GM19238 (cell line): Measurements from ENCODE around the gene TENT5C.

ENCODE experiments used
- DNase-seq: peaks from one replicate; pipeline ENCODE4 v3.0.0; 2011; ENCODE audit warnings: low spot score; ENCODE audit not compliant: insufficient read length

TENT5C gene

DNA sequence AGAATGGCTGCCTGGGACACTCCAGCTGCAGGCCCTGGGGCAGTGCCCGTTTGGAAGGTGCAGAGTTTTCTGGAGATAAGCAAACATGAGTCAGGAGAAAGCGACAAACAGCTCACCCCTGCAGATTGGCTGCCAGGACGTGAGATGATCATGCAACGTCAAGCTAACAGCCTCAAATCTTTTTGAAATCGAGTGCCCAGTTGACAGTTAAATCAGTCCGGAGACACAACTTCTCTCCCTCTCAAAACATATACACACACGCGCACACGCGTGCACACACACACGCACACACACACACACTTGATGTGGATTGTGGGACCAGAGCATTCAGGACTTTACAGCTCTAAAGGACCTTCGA is 49.4 kb downstream of the TENT5C start:
- no peak for DNase-seq

DNA sequence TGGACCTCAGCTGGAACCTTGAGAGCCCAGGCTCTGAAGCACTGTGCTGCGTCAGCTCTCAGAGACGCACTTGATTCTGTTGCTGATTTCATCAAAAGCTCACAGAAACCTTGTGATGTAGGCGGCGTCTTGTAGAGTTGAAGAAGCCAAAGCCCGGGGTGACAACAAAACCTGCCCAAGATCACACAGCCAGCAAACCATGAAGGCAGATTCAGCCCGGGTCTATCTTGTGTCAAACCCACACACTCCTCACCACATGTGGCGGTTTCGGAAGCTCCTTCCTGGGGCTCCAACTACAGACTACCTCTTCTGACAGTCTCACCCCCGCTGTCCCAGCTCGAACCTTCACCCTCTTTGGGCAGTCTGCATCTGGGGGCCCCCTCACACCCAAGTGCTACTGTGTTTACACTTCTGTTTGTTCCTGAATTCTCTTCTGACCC is 50.4 kb downstream of the TENT5C start:
- DNase-seq = no peak

- DNase-seq = no peak
These were observed 51.2 kb downstream of the TENT5C start for GRCh38 chr1:117657031-117657430.

- DNase-seq = no peak
These were observed 52.3 kb downstream of the TENT5C start for GRCh38 chr1:117657949-117658660.

GRCh38 chr1:117658676-117659075 is 52.8 kb downstream of the TENT5C start:
- no peak for DNase-seq

GRCh38 chr1:117659550-117660270 is 53.9 kb downstream of the TENT5C start:
- DNase-seq = no peak

- no peak for DNase-seq
These were observed 54.6 kb downstream of the TENT5C start for GRCh38 chr1:117660271-117660965.

GRCh38 chr1:117661027-117661426 is 55.2 kb downstream of the TENT5C start:
- DNase-seq = no peak

DNA sequence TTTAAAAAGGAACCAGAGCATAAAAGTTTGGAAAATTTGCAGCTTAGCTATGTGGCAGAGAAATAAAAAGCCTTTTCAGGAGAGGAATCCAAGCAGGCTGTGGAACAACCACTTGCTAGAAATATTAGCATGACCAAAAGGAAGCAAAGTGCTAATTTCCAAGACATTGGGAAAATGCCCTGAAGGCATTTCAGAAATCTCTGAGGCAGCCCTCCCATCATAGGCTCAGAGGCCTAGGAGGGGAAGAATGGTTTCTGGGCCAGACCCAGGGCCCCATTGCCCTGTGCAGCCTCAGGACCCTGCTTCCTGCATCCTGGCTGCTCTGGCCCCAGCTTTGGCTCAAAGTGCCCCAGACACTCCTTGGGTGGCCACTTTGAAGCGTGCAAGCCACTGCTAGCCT is 56.8 kb downstream of the TENT5C start:
- DNase-seq = no peak

DNA sequence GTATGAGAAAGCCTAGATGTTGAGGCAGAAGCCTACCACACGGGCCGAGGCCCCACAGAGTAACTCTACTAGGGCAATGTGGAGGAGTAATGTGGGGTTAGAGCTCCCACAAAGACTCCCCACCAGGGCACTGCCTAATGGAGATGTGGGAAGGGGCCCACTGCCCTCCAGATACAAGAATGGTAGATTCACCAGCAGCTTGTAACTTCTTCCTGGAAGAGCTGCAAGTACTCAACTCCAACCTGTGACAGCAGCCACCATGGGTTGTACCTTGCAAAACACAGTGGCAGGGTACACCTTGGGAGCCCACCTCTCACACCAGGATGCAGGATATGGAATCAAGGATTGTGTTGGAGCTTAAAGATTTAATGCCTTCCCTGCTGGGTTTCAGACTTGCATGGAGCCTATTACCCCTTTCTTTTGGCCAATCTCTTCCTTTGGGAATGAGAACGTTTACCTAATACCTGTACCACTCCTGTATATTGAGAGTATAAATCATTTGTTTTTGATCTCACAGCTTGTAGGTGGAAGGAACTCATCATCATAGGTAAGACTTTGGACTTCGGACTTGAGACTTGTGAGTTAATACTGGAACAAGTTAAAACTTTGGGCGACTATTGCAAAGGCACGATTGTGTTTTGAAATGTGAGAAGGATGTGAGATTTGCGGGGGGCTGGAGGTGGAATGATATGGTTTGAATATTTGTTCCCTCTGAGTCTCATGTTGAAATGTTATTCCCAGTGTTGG is 57.5 kb downstream of the TENT5C start:
- DNase-seq = no peak

DNA sequence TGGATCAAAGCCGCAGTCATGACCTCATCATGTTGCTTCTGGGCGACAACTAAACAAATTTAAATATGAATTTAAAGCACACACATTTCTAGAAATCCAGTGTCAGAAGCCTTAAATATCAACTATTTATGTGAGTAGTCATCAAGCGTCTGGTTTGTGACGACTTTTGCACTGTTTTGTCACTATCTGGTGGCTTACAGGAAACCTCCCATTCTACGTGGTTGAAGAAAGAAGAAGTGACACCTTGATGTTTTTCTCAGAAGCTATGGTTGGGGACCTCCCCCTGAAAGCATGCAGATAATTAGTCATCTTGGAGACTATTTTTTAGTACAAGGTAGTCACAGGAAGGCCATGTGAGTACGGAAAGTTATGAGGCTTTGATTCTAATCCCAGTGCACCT is 58.5 kb downstream of the TENT5C start:
- DNase-seq = peak; percentile 53

DNA sequence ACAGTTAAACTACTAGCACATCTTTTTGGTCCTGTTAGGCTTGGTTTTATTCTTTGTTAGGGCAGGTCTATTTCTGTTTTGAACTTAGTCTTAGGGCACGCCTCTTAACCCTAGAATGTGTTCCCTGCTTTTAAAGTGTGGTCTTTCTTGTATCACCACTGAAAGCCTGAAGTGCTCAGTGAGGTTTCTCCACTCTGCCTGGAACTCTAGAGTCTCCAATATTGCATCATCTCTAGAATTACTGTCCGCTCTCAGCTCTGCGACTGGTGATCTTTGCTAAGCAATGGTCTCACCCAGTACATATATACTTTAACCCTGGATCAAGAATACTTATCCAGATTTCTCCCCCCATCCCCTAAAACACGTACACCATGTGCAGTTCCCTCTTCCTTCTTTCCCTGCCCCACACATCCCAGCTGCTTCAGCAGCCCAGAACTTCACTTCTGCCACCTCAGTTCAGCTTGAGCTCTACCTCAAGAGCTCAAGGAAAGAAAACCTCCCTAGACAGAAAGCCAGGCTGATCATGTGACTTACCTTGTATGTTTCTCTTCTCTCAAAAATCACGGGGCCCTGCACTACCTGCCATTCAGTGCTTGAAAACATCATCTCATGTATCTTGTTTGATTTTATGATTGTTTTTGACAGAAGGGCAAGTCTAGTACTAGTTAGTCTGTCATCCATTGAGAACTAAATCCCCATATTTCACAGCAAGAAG is 59.9 kb downstream of the TENT5C start:
- no peak for DNase-seq

DNA sequence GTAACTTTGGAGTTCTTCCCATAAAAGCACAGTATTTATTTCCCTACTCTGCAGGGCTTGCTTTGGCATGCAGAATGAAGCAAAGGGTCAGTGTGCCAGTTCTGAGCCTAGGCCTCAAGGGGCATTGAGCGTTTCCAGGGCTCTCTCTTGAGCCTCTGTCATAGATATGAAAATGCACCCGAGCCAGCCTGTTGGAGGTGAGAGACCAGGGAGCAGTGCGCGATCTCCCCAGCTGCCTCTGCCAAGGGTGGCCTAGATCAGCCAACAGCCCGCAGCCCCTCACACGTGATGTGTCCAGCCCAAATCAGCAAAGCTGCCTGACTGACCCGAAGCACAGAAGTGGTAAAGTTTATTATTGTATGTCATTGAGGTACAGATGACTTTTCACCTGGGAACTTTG is 63.7 kb downstream of the TENT5C start:
- DNase-seq = no peak

DNA sequence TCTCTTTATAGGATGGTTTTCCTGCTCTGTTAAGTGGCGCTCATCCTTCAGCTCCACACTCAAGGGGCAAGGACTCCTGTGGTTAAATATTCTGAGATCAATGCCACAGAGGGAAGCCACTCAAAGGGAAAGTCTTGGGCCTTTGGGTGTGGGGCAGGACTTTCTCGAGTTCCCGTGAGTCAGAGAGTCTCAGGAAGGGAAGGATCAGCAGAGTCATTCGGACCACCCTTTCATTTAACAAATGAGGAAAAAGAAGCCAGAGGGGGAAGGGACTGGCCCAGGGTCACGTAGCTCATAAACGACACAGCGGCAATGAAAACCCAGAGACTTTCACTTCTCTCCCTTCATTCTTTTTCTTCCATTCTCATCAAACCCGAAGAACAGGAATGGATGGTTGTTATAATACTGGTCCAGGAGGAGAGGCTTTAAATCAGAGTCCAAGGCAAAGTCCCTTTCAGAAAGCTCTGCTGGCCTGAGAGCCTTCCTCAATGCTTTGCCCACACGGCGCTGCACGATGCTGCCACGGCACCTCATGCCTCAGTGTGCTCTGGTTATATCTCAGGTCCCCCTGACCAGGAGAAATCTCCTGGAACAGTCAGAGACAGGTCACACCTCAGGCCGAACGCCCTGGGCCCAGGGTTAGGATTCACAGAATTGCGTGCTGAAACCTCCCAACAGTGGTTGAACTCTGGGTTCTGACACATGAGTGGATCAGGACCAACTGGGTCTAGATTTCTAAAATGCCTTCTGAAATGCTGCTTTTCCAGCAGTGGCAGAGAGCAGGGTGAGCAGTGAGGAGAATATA is 65.3 kb downstream of the TENT5C start:
- DNase-seq = no peak

DNA sequence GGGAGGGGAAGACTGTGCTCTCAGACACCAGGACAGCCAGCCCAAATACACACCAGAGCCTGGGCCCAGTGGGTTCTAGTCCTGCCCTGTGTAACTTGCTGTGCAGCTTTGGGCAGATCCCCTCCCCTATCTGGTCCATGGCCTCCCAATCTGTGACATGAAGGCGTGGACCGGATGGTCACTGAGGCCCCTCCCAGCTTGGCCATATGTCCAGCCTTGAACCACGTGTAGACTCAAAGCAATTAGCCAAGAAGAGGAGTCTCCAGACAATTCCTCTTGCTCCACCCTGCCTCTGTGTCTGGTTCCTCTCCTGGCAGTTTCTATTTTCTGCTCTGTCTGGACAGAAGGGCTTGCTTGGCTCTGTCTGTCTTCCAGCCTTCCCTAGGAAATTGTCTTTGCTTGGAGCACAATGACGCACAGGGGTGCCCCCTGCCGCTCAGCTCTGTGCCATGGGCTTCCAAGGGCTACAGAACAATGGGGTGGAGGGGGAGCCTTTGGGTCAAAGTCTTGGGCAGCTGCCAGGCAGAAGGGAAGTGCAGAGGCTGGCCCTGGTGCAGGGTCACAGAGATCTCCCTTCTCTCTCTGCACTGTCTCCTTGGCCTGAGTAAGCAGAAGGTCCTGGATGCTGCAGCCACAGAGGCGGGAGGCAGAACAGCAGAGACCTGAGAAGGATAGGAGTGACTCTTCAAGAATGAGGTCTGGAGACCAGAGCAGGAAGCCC is 66.1 kb downstream of the TENT5C start:
- DNase-seq = no peak

- no peak for DNase-seq
These were observed 66.9 kb downstream of the TENT5C start for GRCh38 chr1:117672756-117673155.

GRCh38 chr1:117673405-117673804 is 67.6 kb downstream of the TENT5C start:
- DNase-seq = no peak

DNA sequence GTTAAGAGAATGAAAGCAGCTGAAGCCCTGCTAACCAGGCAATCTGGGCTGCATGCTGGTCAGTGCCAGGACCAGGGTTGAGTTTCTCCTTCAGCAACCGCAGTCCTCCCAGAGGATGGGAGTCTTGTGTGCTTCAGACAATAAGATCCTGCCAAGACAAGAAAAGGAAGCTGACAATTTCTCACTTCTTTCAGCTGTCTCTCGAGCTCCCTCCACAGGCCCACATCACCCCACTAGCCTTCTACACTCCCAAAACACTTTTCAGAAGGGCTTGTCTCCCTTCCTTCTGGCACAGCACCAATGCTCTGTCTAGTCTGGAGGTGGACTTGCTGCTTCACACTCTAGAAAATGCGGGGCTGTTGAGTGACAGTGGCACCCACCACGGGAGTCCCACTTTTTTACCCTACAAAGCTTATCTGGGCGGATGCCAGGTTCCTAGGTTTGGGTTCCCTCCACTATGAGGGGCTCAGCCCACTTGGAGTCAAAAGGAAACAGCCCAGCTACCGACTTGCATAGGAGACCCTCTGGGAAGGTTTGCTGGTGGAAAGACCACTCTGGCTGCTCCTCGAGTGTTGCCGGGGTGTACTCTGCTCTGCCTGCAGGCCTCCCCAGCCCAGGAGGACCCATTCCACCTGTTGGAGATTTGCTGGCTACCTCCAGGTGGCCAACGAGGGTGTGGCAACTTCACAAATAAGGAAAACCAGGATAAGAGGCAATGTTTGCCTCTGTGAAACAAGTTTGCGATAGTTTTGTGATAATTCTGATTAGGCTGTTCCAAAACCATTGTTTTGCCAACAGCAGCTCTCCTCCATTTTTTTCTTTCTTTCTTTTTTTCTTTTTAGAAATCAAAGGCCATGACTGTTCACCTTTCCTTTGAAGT is 68.9 kb downstream of the TENT5C start:
- DNase-seq = peak; percentile 50
